Fibroblast of peridontal ligament (primary cell): ENCODE measurements around the gene MPDZ.

Source experiments
- DNase-seq: peaks from one replicate; pipeline ENCODE4 v3.0.0-alpha.2; 2010; ENCODE audit errors: extremely low read depth

MPDZ gene

GRCh38 chr9:13179257-13179656 lies 100.2 kb downstream of the MPDZ start:
- DNase-seq = peak; percentile 25

- no peak for DNase-seq
Observed at GRCh38 chr9:13175732-13176131, 103.8 kb downstream of the MPDZ start.

GRCh38 chr9:13174906-13175639 lies 104.4 kb downstream of the MPDZ start:
- no peak for DNase-seq

- DNase-seq = no peak
Observed at GRCh38 chr9:13173553-13173952, 105.9 kb downstream of the MPDZ start.

- DNase-seq = no peak
Observed at GRCh38 chr9:13171261-13171660, 108.2 kb downstream of the MPDZ start.

GRCh38 chr9:13166996-13167395 lies 112.5 kb downstream of the MPDZ start:
- no peak for DNase-seq

- DNase-seq = no peak
Observed at GRCh38 chr9:13165956-13166355, 113.5 kb downstream of the MPDZ start.

GRCh38 chr9:13165236-13165945 lies 114.1 kb downstream of the MPDZ start:
- DNase-seq = no peak

GRCh38 chr9:13163946-13164345 lies 115.5 kb downstream of the MPDZ start:
- DNase-seq = no peak

GRCh38 chr9:13163287-13163686 lies 116.2 kb downstream of the MPDZ start:
- no peak for DNase-seq

GRCh38 chr9:13160051-13160450 lies 119.4 kb downstream of the MPDZ start:
- DNase-seq = peak; percentile 61

GRCh38 chr9:13158986-13159385 lies 120.5 kb downstream of the MPDZ start:
- no peak for DNase-seq

- no peak for DNase-seq
Observed at GRCh38 chr9:13151489-13151888, 128.0 kb downstream of the MPDZ start.

- no peak for DNase-seq
Observed at GRCh38 chr9:13149454-13149853, 130.0 kb downstream of the MPDZ start.

GRCh38 chr9:13146840-13147239 lies 132.7 kb downstream of the MPDZ start:
- peak; percentile 47 for DNase-seq

- DNase-seq = no peak
Observed at GRCh38 chr9:13145340-13145739, 134.2 kb downstream of the MPDZ start.

- peak; percentile 29 for DNase-seq
Observed at GRCh38 chr9:13144166-13144775, 135.2 kb downstream of the MPDZ start.

GRCh38 chr9:13143281-13143680 lies 136.2 kb downstream of the MPDZ start:
- no peak for DNase-seq

GRCh38 chr9:13142776-13143175 lies 136.7 kb downstream of the MPDZ start:
- DNase-seq = no peak

- DNase-seq = no peak
Observed at GRCh38 chr9:13141629-13142028, 137.9 kb downstream of the MPDZ start.

GRCh38 chr9:13140843-13141592 lies 138.5 kb downstream of the MPDZ start:
- DNase-seq = no peak

GRCh38 chr9:13139641-13140171 lies 139.8 kb downstream of the MPDZ start:
- peak; percentile 92 for DNase-seq
